ENCODE measurements around the gene TMEM253.

The TMEM253 gene

DNA sequence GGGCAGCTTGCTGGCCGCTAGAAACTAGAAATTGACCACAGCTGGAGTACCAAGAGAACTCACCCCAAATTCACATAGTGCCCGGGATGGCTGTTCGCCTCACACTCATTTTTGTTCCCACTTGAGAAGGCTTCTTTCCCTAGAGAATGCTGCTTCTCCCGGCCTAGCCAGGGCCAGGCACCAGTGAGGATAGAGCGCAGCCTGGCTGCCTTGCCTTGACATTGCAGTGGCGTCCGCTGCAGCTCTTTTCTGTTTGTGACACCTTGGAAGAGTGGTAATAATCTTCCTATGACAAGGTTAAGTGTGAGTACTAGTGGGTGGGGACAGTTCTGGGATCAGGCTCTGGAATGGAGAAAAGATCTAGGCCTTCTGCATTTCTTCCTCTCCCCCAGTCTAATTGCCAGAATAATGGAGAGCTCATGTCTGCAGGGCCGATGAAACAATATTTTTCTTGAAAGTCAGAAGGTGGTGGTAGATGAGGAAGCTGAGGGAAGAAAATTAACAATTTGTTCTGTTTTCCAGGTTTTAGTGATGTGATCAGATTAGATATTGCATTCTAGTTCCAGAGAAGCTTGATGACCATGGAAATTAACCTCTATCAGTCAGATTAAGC lies 3.7 kb downstream of the TMEM253 start:
- DNase-seq (ENCODE audit: low spot score) = peak; percentile 58

DNA sequence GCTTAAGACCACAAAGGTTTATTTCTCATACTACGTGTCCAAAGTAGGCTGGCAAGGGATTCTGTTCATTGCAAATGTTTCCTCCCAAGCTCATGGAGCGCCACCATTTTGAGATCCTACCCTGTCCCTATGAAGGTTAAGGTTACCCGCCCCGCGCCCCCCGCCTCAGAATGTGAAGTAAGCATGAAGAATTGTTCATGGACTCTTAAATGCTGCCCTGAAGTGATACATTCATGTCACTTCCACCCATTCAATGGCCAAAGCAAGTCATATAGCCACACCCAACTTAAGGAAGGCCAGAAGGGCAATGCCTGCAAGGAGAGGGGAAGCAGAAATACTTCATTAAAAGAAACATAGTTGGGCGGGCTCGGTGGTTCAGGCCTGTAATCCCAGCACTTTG lies 4.2 kb downstream of the TMEM253 start:
- no peak for DNase-seq (ENCODE audit: low spot score)

DNA sequence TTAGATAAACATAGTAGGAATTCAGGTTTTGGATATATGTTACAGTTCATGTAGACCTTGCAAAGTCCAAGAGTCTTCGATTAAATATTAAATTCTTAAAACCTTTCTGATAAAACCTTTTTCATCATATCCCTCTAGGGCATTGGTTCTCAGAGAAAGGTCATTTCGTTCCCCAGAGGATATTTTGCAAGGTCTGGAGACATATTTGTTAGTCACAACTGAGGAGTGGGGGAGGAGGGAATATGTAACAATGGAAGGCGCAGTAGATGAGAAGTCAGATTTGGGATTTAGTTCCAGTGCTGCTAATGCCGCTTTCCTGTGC lies 5.3 kb downstream of the TMEM253 start:
- no peak for DNase-seq (ENCODE audit: low spot score)

DNA sequence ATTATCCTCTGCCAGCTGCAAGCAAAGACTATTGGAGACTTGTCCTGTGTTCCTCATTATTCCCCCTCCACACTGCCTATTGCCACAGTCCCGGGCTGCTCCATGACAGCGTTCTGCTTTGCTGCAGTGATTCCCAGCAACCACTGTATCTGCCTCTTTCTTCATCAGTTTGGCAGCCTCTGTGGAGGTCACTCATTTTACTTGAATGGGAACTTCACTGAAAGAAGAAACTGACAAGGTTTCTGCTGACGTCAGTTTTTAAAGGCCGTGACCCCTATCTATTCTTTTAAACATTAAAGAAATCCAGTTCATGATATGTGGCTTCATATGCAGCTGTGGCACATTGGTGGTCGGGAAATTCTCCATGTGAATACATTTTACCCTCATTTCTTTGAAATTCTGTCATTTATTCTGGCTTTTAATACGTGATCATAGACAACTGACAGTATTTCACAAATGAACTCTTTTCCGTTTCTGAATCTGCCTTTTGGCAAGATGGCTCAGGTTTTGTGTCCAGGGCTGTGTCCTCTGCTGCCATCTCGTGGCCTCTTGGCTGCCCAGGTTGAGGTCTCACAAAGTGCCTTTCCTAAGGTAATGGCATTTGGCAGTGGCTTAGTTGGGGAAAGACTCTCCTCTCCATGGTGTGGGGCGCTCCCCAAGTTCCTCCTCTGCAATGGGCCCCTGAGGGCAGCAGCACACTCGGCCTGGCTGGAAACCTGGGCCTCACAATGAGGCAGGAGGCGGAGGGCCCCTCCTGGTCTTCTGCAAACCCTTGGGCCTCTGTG lies 5.8 kb downstream of the TMEM253 start:
- DNase-seq (ENCODE audit: low spot score) = peak; percentile 77

DNA sequence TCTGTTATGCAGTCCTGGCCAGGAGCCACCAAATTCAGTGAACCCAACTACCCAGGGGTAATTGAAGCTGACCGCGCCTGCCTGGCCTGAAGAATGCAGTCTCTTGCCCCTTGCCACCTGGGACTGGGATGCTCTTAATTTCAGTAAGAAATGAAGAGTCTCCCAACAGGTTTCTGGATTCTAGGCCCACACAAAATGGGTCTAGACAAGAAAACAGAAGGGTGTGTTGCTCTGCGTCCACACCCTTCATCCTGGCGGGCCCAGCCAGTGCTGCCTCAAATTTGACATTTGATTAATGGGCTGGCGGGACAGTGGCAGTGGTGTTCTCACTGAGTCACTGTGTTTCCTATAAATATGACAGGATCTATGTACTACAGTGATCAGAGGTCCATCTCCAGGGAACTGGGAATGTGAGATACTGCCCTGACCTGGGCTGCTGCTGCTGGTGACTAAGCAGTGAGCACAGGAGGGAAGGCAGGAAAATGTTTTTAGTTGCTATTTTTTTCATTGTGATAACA lies 6.5 kb downstream of the TMEM253 start:
- DNase-seq (ENCODE audit: low spot score) = no peak

DNA sequence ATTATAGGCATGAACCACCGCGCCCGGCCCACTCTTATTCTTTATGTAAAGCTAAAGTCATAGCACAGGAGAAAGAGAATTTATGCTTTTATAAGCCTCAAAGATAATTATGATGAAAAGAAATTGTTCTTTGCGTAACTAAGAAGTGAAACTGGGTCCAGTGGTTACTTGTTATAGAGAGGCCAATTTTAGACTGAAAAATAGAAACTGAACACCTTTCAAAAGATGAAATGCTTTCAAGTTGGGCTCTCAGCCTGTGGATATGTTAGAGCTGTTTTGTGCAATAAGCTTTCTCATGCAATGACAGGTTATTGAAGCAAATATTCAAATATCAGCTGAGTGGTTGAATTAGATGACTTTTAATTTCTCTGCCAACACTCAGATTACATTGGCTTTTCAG lies 7.9 kb downstream of the TMEM253 start:
- no peak for DNase-seq (ENCODE audit: low spot score)

DNA sequence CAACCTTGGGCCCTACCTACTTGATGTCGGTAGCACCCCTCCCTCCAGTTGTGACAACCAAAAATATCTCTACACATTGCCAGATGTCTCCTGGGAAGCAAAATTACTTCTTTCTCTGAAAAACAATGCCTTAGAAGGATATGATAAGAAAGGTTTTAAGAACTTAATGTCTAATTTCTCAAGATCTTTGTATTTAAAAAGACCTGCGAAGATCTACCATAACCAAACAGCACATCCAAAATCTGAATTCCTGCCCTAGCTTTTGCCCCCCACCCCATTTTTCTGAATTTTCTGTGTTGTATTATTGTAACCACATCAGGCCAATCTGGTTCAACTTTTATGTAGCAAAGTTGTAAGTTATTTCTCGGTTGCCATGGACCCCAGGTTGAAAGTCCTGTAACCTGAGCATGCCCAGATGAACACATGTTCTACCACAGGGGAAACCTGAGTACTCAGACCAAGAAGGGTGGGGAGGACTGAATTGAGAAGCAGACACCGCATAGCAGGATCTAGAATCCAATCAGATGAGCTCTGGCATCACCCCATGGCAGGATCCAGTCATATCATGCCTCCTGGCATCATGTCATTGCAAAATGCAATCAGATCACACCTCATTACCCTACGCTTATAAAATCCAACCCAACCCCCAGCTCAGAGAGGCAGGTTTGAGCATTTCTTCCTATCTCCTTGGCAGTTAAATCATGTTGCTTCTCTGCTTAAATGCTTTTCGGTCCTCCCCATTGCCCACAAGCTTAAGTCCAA lies 8.7 kb downstream of the TMEM253 start:
- no peak for DNase-seq (ENCODE audit: low spot score)

DNA sequence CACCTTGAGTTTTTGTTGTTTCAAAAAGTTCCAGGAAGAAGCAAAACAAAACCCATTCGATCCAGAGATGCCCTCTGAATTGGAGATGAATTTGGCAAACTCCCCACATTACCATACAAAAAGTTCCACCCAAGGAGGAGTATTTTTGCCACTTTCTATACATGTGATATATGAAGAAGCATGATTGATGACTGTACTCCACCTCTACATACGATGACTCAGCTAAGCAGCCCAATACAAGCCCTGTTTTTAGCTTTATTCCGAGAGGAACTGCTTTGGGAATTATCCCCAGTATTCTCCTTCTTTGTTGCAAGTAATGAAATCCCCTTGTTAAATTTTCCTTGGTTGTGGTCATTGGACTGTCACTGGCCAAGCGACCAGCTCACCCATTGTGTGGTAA lies 11.4 kb downstream of the TMEM253 start:
- DNase-seq (ENCODE audit: low spot score) = no peak

DNA sequence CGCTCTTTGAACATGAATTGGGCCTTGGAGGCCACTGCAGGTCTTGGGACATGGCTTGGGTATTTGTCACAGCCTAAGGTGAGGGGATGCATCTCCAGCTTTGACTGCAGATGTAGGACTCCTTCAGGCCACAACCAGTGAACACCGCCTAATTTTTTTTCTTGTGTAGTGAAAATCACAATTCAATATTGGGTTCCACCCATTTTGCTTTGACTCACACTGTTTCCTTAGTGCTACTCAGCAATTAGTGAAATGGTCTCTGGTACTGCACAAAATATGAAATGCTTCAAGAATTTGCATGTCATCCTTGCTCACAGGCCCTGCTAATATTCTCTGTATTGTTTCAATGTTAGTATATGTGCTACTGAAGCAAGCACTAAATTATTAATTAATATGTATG lies 12.5 kb downstream of the TMEM253 start:
- DNase-seq (ENCODE audit: low spot score) = no peak

DNA sequence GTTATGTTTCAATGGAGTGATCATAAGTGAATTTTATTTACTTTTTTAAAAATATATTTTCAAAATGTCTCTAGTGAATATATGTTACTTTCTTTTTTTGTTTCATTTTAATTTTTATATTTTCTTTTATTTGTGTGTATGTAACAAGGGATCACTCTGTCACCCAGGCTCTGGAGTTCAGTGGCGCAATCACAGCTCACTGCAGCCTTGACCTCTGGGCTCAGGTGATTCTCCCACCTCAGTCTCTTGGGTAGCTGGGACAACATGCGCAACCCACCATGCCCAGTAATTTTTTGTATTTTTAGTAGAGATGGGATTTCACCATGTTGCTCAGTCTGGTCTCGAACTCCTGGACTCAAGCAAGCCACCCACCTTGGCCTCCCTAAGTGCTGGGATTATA lies 18.1 kb downstream of the TMEM253 start:
- no peak for DNase-seq (ENCODE audit: low spot score)

DNA sequence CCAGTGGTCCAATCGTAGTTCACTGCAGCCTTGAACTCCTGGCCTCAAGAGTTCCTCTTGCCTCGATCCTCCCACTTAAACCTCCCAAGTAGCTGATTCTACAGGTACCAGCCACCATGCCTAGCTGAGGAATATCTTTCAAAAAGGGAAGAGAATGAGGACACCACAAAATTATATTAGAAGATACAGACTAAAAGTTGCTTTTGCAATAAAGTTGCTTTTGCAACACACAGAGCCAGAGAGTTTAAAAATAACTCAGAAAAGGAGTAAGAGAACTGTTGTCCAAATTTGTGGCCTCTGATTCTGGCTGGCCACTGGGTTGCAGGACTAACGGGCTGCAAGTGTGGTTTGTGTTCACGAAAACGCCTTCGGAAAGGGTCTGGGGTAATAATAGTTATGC lies 19.8 kb downstream of the TMEM253 start:
- no peak for DNase-seq (ENCODE audit: low spot score)

DNA sequence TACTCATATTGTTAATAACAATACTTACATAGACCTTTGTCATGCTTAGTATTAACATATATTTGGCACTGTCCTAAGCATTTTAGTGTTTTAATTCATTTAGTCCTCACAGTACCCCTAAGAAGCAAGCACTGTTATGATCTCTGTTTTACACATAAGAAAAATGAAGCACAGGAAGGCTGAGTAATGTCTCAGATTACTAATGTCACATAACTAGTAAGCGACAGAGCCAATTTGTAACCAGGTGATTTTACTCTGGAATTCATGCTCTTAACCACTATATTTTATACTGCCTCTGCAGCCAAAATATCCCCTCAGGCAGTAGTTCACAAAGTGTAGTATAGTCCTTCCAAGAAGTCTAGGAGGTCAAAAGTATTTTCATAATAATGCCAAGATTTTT lies 20.3 kb downstream of the TMEM253 start:
- no peak for DNase-seq (ENCODE audit: low spot score)

DNA sequence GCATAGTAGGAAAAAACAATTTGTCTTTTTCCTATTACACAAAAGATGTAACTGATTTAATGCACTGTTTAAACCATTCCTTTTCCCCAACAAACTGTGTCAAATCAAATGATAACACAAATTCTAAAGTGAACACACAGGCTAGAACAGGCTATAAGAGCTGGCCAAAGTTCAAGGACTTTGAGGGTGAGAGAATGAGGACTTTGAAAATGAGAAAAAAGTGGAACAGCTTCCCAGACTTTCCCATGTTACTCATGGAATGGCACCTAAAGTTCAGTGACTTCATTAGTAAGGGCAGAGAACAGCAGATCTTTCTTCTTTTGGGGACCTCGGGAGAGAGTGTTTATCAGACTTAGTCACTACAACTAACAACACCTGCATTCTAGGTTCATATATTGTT lies 22.6 kb downstream of the TMEM253 start:
- no peak for DNase-seq (ENCODE audit: low spot score)

DNA sequence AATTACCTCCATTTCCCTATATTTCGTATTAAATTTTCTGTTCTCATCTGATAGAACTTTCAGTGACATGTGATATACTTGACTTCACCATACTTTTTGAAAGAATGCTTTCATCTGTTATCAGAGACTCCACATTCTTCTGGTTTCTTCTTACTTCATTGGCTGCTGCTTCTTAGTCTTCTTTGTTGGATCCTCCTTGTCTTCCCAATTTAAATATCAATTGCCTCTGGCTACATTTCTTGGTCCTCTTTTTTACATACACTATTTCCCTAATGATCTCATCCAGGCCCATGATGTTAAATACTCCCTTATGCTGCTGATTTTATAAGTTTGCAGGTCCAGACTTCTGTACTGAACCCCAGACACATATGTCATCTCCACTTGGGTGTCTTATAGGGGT lies 33.0 kb downstream of the TMEM253 start:
- no peak for DNase-seq (ENCODE audit: low spot score)

DNA sequence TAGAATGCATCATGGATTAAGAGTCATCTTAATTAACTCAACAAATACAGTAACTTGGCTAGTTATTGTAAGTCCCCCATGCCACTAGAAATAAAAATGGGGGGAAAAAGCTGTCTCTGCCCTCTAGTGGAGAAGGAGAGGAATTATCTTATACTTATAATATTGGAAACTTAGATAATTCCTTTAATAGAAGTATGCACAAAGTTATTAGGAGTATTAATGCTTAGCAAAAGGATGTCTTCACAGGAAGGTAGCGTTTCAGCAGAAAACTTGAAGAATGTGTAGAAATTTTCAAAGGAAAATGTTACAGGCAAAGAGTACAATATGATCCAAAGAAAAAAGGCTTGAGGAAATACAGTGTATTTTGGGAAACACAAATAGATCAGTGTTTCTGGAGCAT lies 35.2 kb downstream of the TMEM253 start:
- DNase-seq (ENCODE audit: low spot score) = peak; percentile 1

DNA sequence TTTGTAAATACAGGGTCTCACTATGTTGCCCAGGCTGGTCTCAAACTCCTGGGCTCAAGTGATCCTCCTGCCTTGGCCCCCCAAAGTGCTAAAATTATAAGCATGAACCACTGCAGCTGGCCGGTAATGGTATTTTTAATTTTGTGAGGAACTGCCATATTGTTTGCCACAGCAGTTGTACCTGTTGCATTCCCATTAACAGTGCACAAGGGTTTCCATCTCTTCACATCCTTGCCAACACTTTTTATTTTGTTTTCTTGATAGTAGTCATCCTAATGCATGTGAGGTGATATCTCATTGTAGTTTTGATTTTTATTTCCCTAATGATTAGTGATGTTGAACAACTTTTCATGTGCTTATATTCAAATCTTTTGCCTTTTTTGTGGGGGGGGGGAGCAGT lies 41.5 kb downstream of the TMEM253 start:
- DNase-seq (ENCODE audit: low spot score) = no peak

DNA sequence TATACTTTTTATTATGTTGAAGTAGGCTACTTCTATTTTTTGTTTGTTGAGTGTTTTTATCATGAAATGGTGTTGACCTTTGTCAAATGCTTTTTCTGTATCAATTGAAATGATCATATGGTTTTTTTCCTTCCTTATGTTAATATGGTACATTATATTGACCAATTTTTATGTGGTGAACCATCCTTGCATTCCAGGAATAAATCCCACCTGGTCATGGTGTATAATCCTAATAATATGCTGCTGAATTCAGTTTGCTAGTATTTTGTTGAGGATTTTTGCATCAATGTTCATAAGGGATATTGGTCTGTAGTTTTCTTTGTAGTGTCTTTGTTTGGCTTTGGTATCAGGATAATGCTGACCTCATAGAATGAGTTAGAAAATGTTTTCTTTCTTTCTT lies 44.6 kb downstream of the TMEM253 start:
- no peak for DNase-seq (ENCODE audit: low spot score)

DNA sequence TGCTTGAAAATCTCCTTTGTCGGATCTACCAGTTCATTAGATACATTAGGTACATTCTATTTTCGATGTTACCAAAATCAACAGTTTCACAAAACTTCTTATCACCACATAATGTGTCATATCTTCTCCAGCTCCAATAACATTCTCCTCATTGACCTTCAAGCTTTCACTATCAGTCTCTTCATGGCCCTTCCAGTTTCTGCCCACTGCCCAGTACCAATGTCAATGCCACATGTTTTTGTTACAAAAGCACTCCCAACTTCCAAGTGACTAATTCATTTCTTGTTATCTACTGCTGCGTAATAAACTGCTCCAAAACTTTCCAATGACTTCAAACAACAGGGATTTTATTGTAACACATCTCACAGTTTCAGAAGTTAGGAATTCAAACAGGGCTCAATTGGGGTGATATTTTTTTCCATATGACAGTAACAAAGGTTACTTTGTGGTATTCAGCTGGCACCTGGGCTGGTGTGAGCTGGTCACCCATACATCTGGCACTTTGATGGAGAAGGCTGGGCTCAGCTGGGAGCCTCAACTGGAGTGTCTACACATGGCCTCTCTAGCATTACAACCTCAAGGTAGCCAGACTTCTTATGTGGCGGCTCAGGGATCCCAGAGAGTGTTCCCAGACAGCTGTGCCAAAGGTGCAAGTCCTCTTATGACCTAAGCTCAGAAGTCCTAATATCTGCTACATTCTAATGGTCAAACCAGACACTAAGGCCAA lies 48.9 kb downstream of the TMEM253 start:
- no peak for DNase-seq (ENCODE audit: low spot score)

Data from CD4-positive, alpha-beta T cell treated with Interleukin-6 at 100 ng/mL for 8 hours (primary cell).